NCI-H748 (cell line): Measurements from ENCODE around the gene NPC1.
A peak's percentile ranks its signal among the peaks of the same experiment; 100 is the strongest.

Source experiments
- DNase-seq: peaks from one replicate; lab custom pipeline; 2025; ENCODE audit not compliant: unreplicated experiment; lab: John Stamatoyannopoulos, UW

Gene NPC1

GRCh38 chr18:23609390-23610023 is 23.2 kb upstream of the NPC1 start:
- DNase-seq: no peak

DNA sequence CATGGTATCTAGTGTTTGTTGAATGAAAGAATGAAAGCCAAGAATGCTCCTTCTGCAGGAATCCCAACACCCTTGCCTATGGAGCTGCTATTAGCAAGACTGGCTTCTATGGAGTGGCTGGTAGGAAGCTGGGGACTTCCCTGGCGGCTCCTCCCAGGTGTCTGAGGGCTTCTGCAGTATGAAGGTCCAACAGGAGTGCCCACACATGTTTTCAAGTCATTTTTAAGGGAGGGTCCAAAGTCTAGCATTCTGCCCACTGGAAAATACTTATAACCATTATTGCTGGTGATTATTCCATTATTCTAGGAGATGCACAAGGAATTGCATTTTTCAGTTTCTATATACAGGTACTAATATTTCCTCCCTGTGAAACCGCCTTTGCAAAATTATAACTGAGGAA is 21.9 kb upstream of the NPC1 start:
- no peak for DNase-seq

DNA sequence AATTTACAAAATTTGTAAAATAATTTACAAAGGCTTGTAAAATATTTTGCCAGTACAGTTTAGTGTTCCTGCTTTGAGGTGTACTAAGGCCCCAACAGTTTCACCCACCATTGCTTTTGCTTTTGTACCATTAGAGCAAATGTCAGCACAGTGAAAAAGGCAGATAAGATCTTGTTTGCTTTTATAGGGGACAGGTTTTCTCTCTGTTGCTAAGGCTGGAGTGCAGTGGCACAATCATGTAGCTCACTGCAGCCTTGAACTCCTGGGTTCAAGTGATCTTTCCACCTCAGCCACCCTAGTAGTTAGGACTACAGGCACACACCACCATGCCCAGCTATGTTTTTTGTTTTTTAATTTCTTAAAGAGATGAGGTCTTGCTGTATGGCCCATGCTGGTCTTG is 19.6 kb upstream of the NPC1 start:
- no peak for DNase-seq

DNA sequence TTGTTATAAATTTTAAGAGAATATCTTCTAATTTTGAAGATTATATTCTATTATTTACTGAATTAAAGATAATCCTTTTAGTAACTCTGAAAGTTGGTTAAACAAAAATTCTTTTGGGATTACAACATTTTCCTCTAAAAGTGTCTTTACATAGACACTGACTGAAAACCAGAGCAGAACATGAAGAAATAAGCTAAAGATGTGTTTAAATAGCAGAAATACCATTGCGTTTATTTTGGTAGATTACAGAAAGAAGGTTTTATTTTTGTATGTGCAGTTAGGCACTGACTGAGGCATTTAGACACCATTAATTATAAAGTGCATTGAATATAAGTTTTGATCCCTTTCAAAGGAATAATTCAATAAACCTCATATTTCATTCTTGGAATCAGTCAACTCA is 13.5 kb upstream of the NPC1 start:
- no peak for DNase-seq

GRCh38 chr18:23596183-23596582 is 9.9 kb upstream of the NPC1 start:
- no peak for DNase-seq

DNA sequence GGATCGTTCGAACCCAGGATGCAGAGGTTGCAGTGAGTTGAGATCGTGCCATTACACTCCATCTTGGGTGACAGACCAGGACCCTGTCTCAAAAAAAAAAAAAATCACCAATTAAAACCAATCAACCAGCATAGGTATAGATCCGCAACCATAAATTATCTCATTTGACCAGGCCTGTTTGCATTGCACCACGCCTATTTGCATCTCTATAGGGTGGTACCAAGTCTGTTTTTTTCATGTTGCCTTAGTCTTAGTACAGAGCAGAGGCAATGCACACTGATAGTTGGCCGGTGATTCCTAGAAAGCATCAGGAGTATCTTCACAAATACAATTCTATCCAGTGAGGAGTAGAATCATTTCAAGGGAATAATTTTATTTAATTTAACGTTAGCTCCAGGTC is 9.3 kb upstream of the NPC1 start:
- DNase-seq: no peak

- no peak for DNase-seq
These were observed 7.4 kb upstream of the NPC1 start for GRCh38 chr18:23593720-23594119.

- DNase-seq: no peak
These were observed 6.6 kb upstream of the NPC1 start for GRCh38 chr18:23592911-23593310.

DNA sequence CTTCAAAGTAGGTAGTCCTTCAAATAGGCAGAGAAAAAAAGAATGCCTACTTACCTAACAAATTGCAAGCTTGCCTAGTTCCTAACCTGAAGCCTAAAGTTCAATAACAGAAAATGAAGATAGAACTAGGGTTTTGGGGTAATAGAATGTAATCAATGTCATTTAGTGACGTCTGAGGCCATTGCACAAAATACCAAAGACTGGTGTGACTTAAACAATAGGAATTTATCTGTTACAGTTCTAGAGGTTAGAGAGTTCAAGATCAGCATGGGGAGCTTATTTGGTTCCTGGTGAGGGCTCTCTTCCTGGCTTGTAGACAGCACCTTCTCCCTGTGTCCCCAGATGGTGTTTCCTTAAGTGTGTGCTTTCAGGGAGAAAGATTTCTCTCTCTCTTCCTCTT is 4.7 kb upstream of the NPC1 start:
- no peak for DNase-seq

- DNase-seq: no peak
These were observed 2.7 kb upstream of the NPC1 start for GRCh38 chr18:23588836-23589560.

- DNase-seq: peak; percentile 38
These were observed 925 bp upstream of the NPC1 start for GRCh38 chr18:23587220-23587642.

- no peak for DNase-seq
These were observed 433 bp downstream of the NPC1 start for GRCh38 chr18:23585897-23586248.

DNA sequence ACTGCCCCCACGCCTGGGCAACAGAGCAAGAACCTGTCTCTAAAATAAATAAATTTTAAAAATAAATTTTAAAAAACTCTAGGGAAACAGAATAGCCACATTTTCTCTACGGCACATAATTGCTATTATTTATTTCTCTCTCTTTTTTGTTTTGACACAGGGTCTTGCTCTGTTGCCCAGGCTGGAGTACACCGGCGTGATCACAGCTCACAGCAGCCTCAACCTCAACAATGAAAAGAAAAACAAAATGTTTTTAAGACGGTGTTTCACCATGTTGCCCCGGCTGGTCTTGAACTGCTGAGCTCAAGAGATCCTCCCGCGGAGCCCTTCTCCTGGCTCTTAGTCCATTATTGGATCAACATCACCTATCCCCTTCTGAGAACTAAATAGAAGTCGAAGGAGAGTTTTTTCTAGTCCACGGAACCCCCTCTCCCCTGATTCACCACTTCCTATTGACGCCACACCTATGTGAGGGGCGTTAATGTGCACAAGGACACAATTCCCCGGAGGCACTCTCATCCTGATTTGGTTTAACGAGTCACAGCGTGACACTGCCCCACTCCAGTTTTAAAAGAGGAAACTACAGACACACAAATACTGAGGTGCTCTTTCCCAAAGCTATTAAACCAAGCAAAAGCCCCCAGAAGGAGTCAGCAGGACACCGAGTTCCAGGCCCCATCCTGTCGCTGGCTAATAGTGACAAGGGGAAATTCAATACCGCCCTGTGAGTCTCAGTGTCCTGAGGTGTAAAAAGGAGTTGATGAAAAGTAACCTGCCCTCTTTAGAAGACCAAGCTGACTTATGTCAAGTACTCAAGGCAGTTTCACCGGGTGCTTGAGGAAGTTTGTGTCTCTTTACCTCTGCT is 1.1 kb downstream of the NPC1 start:
- peak; percentile 54 for DNase-seq

DNA sequence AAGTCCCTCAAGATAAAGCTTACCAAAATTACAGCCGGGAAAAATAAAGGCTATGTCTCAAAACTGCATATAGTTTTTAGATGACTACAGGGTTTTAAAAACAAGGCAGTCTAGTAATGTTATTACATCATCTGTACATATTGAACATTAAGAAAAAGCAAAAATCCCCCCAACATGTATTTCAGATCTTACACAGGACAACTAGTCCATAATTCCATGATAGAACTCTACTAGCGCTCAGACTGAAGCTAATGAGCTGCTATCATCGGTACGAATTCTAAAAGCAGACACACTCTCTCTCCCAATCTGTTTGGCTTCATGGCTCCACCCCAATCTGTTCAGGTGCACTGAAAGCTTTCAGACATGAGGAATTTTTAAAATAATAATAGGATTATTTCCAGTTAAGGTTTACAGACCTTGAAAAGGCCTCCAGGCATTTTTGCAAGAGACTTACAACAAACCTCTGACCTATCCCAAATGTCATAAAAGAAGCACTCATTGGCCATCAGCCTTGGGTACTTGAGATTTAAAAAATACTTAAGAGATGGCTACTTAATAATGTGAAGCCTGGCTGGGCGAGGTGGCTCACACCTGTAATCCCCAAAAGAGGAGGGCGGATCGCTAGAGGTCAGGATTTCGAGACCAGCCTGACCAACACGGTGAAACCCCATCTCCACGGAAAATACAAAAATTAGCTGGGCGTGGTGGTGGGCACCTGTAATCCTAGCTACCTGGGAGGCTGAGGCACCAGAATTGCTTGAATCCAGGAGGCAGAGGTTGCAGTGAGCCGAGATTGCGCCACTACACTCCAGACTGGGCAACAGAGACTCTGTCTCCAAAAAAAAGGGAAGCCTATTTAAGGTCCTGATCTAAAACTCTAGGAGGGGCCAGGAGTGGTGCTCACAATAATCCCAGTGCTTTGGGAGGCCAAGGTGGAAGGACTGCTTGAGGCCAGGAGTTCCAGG is 2.0 kb downstream of the NPC1 start:
- DNase-seq: no peak

GRCh38 chr18:23583071-23583865 is 3.0 kb downstream of the NPC1 start:
- DNase-seq: no peak

- DNase-seq: peak; percentile 31
These were observed 5.5 kb downstream of the NPC1 start for GRCh38 chr18:23580677-23581367.

- no peak for DNase-seq
These were observed 7.2 kb downstream of the NPC1 start for GRCh38 chr18:23578891-23579653.

DNA sequence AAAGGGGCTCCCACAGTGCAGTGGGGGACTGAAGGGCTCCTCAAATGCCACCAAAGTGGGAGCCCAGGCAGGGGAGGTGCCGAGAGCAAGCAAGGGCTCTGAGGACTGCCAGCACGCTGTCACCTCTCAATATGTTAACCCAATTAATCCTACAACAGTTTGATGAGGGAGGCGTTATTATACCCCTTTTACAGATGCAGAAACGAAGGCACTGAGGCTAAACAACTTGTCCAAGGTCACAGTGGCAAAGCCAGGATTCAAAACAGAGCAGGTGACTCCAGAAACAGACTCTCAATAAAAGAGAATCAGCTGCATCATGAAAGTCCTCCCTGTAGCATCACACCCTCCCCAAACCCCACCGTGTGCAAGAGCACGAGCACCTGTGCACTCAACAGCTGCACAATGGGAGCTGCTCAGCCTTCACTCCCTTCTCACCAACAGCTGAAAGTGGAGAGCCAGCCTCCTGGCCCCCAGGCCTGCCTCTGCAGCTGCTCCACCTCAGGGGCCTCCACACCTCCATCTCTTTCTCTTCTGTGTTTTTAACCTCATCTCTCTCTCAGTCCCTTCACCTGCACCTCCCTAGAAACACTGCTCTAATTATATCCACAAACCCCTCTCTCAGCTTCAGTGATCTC is 8.1 kb downstream of the NPC1 start:
- DNase-seq: no peak
